Nucleus accumbens (tissue), 56 donors: ENCODE results near the gene ZNHIT2.
"Not testable (repeated sequence)": the region's sequence is repeated elsewhere in the genome, so short reads cannot be mapped to it uniquely, and the experiment has no call there.

Source experiments
- DNase-seq, 56 donors: peaks; one replicate each; lab custom pipeline; 2025; lab: John Stamatoyannopoulos, UW

The ZNHIT2 gene

GRCh38 chr11:65117206-65118096, at the start of gene ZNHIT2:
Gene ZNHIT2 (minus strand): TSS chr11:65117701. CDS start chr11:65117653, 48 bp downstream.
- peak; percentile 67 to 100 (median 98) for DNase-seq

GRCh38 chr11:65166893-65167292, 49.4 kb upstream of the ZNHIT2 start:
- DNase-seq = no peak

- no peak for DNase-seq
Observed at GRCh38 chr11:65165410-65166317, 48.2 kb upstream of the ZNHIT2 start.

- no peak for DNase-seq
Observed at GRCh38 chr11:65163684-65164083, 46.2 kb upstream of the ZNHIT2 start.

GRCh38 chr11:65160643-65161042, 43.1 kb upstream of the ZNHIT2 start:
- DNase-seq = no peak

GRCh38 chr11:65159012-65159411, 41.5 kb upstream of the ZNHIT2 start:
- no peak for DNase-seq

- DNase-seq = no peak
Observed at GRCh38 chr11:65157336-65157735, 39.8 kb upstream of the ZNHIT2 start.

- no peak for DNase-seq
Observed at GRCh38 chr11:65156926-65157325, 39.4 kb upstream of the ZNHIT2 start.

GRCh38 chr11:65156256-65156655, 38.8 kb upstream of the ZNHIT2 start:
- DNase-seq = no peak

GRCh38 chr11:65152122-65152521, 34.6 kb upstream of the ZNHIT2 start:
- DNase-seq = no peak

GRCh38 chr11:65151331-65151899, 33.9 kb upstream of the ZNHIT2 start:
- DNase-seq = no peak

- DNase-seq = peak in 46 of 56 donors; percentile 5 to 85 (median 39)
Observed at GRCh38 chr11:65150509-65151299, 33.2 kb upstream of the ZNHIT2 start.

GRCh38 chr11:65150131-65150508, 32.6 kb upstream of the ZNHIT2 start:
- not testable (repeated sequence) for DNase-seq

GRCh38 chr11:65148657-65149056, 31.2 kb upstream of the ZNHIT2 start:
- no peak for DNase-seq

GRCh38 chr11:65147352-65148075, 30.0 kb upstream of the ZNHIT2 start:
- no peak for DNase-seq

- DNase-seq = no peak
Observed at GRCh38 chr11:65141896-65142494, 24.5 kb upstream of the ZNHIT2 start.

- no peak for DNase-seq
Observed at GRCh38 chr11:65136515-65137096, 19.1 kb upstream of the ZNHIT2 start.

- DNase-seq = no peak
Observed at GRCh38 chr11:65135633-65136145, 18.2 kb upstream of the ZNHIT2 start.
